Breast epithelium (tissue), 4 donors: Measurements from ENCODE around the gene ZNF319. TPM values are rescaled to one million over a fixed set of nuclear protein-coding genes. Genes with fewer than 3 reads are reported as not detected.

Experiments
- DNase-seq, 2 donors: peaks; one replicate each; pipeline ENCODE4 v3.0.0-alpha.2; 2019; ENCODE audit warnings: low spot score in 2 of 2
- H3K27ac ChIP-seq, 2 donors: fragments of 200-600 bp; sonication (generic) in 1 of 2; one replicate each; pipeline ENCODE4 v1.5.1; 2016 to 2019; ENCODE audit warnings: mild to moderate bottlenecking in 1 of 2
- H3K27me3 ChIP-seq, 2 donors: fragments of 200-600 bp; sonication (generic) in 1 of 2; one replicate each; pipeline versions ENCODE4 v1.5.1 to v1.6.0; 2017 to 2019; ENCODE audit warnings: control low read depth in 1 of 2, mild to moderate bottlenecking in 1 of 2
- H3K36me3 ChIP-seq: fragments of 200-600 bp; one replicate; pipeline ENCODE4 v1.5.1; 2019
- H3K4me1 ChIP-seq, 2 donors: fragments of 200-600 bp; sonication (generic); one replicate each; pipeline ENCODE4 v1.5.1; 2016 to 2019; ENCODE audit warnings: control low read depth in 1 of 2
- H3K4me3 ChIP-seq, 3 donors: fragments of 200-600 bp; sonication (generic); 1 replicate in 2 of 3; 2 replicates in 1 of 3; pipeline ENCODE4 v1.5.1; 2016 to 2019; ENCODE audit warnings: mild to moderate bottlenecking in 3 of 3, moderate library complexity in 2 of 3
- H3K9me3 ChIP-seq, 2 donors: fragments of 200-600 bp; sonication (generic) in 1 of 2; one replicate each; pipeline ENCODE4 v1.5.1; 2016 to 2019; ENCODE audit warnings: control low read depth in 1 of 2
- CTCF ChIP-seq, 3 donors: fragments of 450-650 bp; IDR thresholded peaks; one replicate each; pipeline ENCODE4 v1.5.1; 2016 to 2017; ENCODE audit warnings: antibody characterized with exemption in 3 of 3, mild to moderate bottlenecking in 3 of 3, moderate library complexity in 3 of 3
- POLR2A ChIP-seq: fragments of 450-650 bp; IDR thresholded peaks from one replicate; pipeline ENCODE4 v1.6.1; 2016; ENCODE audit warnings: antibody characterized with exemption, mild to moderate bottlenecking, moderate library complexity
- POLR2AphosphoS5 ChIP-seq, 3 donors: sonication (generic); formaldehyde crosslinking; IDR thresholded peaks; one replicate each; pipeline ENCODE4 v1.6.1; 2017; ENCODE audit warnings: antibody characterized with exemption in 3 of 3
- intact Hi-C: fragments of 100-400 bp; cut with DNase I; formaldehyde crosslinking; loops from one replicate; pipeline ENCODE4 v1.15.1; 2023; ENCODE audit warnings: low total_unique reads
- total RNA-seq, 3 donors: library from RNA; depleted of rRNA; stranded (reverse); fragments of >200 nt; gene quantifications; one replicate each; pipeline ENCODE4 v1.1.0, GENCODE V29; 2016

The ZNF319 gene
- total RNA-seq, 3 donors from 2014 or later: 6.2 to 7.2 (median 6.4) TPM

DNA sequence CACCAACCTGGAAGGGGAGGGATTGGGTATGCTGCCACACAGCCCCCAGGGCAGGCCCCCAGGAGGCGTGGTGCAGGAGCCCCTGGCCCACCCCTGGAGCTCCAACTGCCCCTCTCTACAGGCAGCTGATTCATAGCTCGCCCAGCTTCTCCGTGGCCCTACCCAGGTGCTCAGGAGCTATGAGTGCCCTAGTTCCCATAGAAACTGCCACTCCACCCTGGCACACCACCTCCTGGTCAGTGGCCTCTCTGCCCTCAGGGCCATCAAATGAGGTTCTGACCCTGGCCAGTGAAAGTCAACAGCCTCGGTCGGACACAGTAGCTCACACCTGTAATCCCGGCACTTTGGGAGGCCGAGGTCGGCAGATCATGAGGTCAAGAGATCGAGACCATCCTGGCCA lies 47.6 kb downstream of the ZNF319 start:
- no peaks in the 10 kb centered on the region for H3K9me3 ChIP-seq

GRCh38 chr16:57951204-57951960 lies 49.1 kb downstream of the ZNF319 start:
- Histone ChIP-seq H3K27me3 (no peaks in the 10 kb centered on the region), H3K9me3 (no peaks in the 10 kb centered on the region), H3K36me3 (no peaks in the 10 kb centered on the region), H3K4me3 (no peak overlapping the region), H3K27ac (no peak overlapping the region), H3K4me1 (no peaks in the 10 kb centered on the region)
- DNase-seq: no peak
- intact Hi-C loops: no loop called here
- TF ChIP-seq POLR2A (no peak), POLR2AphosphoS5 (IDR thresholded peaks at IDR 0.05) (no peak)

More for the DNA sequence above, 47.6 kb downstream of the ZNF319 start:
- DNase-seq: no peak
- intact Hi-C loops: no loop called here
- no peaks in the 10 kb centered on the region for H3K36me3 ChIP-seq
- H3K4me3 ChIP-seq: no peak overlapping the region
- H3K4me1 ChIP-seq: no peaks in the 10 kb centered on the region
- no peaks in the 10 kb centered on the region for H3K27me3 ChIP-seq
- TF ChIP-seq POLR2AphosphoS5 (IDR thresholded peaks at IDR 0.05) (no peak), POLR2A (no peak), CTCF (IDR thresholded peaks at IDR 0.05) (no peak)
- no peak overlapping the region for H3K27ac ChIP-seq

DNA sequence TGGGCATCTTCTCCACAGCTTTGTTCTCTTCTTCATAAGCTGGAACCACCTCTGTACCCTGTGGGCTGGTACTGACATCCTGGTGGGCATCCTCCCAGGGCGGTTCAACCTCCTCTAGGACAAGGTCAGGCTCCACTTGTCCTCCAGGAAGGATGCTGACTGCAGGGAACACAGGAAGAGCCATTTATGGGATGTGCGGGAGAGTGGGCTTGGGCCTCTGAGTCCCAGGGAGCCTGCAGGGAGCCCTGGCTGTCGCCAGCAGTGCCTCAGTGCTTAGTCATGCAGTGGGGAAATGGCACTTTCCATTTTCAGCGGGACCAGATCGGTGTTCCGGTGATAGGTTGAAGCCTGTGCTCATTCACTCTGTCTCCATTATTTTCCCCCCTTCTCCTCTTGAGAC lies 50.1 kb downstream of the ZNF319 start:
- TF ChIP-seq CTCF (IDR thresholded peaks at IDR 0.05) (no peak), POLR2AphosphoS5 (IDR thresholded peaks at IDR 0.05) (no peak), POLR2A (no peak)
- Histone ChIP-seq H3K36me3 (no peaks in the 10 kb centered on the region), H3K27ac (no peak overlapping the region), H3K4me3 (no peak overlapping the region), H3K4me1 (no peaks in the 10 kb centered on the region), H3K27me3 (no peaks in the 10 kb centered on the region), H3K9me3 (no peaks in the 10 kb centered on the region)
- no peak for DNase-seq
- intact Hi-C loops: no loop called here

DNA sequence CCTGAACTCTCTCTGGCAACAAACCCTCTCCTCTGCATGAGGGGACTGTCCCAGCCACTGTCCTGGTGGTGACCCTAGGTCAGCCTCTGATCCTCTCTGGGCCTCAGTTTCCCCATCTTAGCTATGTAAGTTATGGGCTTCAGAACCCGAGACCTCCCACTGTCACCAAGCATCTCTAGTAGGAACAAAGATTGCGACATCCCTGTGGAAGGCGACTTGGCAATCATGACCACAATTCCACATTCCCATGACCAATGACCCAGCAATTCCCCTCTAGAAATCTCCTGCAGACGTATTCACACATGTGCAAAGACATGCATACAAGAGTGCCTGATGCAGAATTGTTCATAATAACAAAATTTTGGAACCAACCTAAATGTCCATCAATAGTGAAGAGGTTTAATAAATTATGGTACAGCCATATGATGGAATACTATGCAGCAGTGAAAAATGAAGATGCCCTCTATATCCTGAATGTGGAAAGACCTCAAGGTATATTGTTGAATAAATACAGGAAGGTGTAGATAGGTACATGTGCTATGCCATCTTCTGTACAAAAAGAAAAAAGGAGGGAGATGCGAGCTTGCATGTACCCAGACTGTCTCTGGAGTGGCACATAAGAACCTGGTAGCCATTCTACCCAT lies 50.8 kb downstream of the ZNF319 start:
- intact Hi-C loops: no loop called here
- Histone ChIP-seq H3K27me3 (no peaks in the 10 kb centered on the region), H3K27ac (no peak overlapping the region), H3K4me3 (no peak overlapping the region), H3K4me1 (no peaks in the 10 kb centered on the region), H3K36me3 (no peaks in the 10 kb centered on the region), H3K9me3 (no peaks in the 10 kb centered on the region)
- no peak for DNase-seq
- TF ChIP-seq CTCF (IDR thresholded peaks at IDR 0.05): no peak
- TF ChIP-seq POLR2AphosphoS5 (IDR thresholded peaks at IDR 0.05): no peak
- TF ChIP-seq POLR2A: no peak

GRCh38 chr16:57949013-57949412 lies 51.5 kb downstream of the ZNF319 start:
- intact Hi-C loops: no loop called here
- TF ChIP-seq POLR2AphosphoS5 (IDR thresholded peaks at IDR 0.05) (no peak), POLR2A (no peak), CTCF (IDR thresholded peaks at IDR 0.05) (no peak)
- Histone ChIP-seq H3K4me3 (no peak overlapping the region), H3K27me3 (no peaks in the 10 kb centered on the region), H3K27ac (no peak overlapping the region), H3K36me3 (no peaks in the 10 kb centered on the region), H3K9me3 (no peaks in the 10 kb centered on the region), H3K4me1 (no peaks in the 10 kb centered on the region)
- DNase-seq: no peak
